D721Med (cell line): ENCODE data around the gene CYP19A1.

ENCODE experiments used
- DNase-seq: peaks from one replicate; pipeline ENCODE4 v3.0.0; 2011; ENCODE audit warnings: low spot score; ENCODE audit not compliant: insufficient read length
- FAIRE-seq: peaks from 2 replicates; lab custom pipeline; 2011; peaks lifted over from hg19 to GRCh38; lab: Jason Lieb, UNC
- CTCF ChIP-seq: IDR thresholded peaks from 2 replicates; pipeline ENCODE4 v1.5.1; 2012; ENCODE audit warnings: mild to moderate bottlenecking, control low read depth; ENCODE audit not compliant: insufficient read depth; ENCODE audit errors: missing control alignments

Gene CYP19A1

DNA sequence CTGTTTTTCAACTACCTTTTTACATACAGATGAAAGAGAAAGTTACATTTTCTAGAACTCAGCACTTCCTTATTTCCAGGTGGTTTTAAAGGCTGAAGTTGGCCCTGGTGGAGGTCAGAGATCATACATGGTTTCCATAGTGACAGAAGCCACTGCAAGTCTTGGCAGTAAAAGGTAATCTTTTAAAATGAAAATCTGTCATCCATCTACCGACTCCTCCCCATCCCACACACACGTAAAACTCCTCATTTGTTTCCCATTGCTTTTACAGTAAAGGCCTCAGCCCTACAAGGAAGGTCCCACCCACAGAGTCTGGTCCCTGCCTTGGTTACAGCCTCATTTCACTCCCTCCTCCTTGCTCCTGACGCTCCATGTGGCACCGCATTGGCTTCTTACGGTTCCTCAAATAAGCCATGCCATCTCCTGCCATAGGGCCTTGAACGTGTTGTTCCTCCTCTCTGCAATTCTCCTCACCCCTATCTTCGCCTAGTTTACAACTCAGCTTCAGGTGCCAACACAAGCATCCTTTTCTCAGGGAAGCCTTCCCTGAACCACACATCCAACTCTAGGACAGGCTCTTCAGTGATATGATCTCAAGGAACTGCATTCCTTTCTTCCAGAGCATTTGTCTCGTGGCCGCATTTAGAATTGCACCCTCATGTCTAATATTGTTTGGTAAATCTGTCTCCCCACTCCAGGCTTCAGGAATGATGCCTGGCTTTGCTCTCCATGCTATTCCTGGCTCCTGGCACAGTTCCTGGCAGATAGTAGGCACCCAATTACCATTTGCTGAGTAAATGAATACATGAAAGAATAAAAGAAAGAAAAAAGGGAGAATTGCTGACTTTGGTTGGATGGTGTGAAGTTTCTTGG, 2.6 kb downstream of the CYP19A1 start:
- TF ChIP-seq CTCF, result no peak
- FAIRE-seq, result no peak
- DNase-seq, result no peak

DNA sequence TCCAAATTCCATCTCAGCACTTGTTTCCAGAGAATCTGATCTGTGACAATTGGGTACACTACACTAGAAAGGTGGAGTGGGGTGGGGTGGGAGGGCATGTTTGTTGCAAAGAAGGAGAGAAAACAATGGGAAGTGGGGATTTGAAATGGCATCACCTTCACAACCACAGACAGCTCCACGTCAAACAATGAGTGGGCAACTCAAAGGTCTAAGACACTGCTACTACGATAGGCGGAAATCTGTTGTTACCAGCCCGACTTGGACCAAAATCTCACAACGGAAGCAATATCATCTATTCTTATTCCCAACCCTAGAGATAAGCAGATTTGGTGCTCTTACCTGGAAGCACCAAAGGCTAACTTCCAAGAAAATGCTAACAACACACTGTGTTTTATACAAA, 3.3 kb downstream of the CYP19A1 start:
- no peak for FAIRE-seq
- no peak for TF ChIP-seq CTCF
- no peak for DNase-seq

- DNase-seq, result no peak
- FAIRE-seq, result no peak
- no peak for TF ChIP-seq CTCF
These were observed 4.4 kb downstream of the CYP19A1 start for GRCh38 chr15:51334011-51334451.

- DNase-seq, result no peak
- TF ChIP-seq CTCF, result no peak
- FAIRE-seq, result no peak
These were observed 4.8 kb downstream of the CYP19A1 start for GRCh38 chr15:51333571-51333970.

DNA sequence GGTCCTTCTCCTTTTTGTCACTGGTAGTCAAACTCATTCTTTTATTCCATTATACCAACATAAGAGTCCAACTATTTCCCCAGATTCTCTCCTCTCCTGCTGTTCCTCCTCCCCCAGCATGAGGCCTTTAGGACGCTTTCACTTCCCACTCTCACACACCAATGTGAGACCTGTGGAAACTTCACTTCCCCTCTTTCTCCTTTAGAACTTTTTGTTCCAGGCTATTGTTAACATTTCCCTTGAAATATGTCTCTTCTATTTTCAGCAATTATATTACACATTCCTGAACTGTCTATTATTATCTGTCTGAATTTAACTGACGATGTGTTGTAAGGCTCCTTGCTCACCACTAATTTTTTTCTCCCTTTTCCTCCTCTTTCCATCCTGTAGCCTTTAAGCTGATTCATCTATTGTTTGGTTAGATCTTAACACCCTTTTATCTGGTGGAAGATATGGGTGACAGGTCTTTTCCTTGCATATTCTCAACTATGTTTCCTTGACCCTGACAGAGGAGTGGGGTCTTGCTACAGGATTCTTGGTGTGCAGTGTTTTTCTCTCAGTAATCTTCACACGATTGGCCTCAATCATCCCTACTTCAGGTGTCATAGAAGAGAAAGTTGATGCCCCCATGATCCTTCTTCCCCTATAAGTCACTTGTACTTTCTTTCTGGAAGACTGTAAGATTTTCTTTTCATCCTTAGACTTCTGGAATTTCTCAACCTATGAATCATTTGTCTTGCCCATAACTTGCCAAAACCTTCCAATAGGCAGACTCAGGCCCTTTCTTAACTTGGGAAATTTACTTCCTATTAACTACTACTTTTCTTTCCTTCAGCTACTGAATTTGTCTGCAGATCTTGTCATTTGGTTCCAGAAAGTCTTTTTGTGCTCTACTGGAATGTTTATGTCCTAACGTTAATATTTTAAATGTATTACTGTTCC, 5.9 kb downstream of the CYP19A1 start:
- TF ChIP-seq CTCF, result no peak
- FAIRE-seq (no peak), DNase-seq (no peak)

- no peak for TF ChIP-seq CTCF
- no peak for DNase-seq
- no peak for FAIRE-seq
These were observed 7.3 kb downstream of the CYP19A1 start for GRCh38 chr15:51331141-51331540.

DNA sequence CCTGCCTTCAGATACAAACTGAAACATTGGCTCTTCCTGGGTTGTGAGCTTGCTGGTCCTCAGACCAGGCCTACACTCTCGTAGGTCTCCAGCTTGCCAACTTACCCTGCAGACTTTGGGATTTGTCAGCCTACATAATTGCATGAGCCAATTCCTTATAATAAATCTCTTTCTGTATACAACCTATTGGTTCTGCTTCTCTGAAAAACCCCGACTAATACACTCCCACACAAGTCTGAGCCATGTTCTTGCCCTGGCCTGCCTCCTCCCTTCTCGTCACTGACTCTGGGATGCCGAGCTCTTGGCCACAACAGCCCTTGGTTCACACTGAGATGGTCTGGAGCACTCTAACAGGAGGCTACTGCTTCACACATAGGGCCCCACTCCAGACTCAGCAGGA, 9.5 kb downstream of the CYP19A1 start:
- TF ChIP-seq CTCF, result no peak
- DNase-seq (no peak), FAIRE-seq (no peak)
